TTC549 (cell line): ENCODE measurements around the gene OMA1.
"Not testable (repeated sequence)": the region's sequence is repeated elsewhere in the genome, so short reads cannot be mapped to it uniquely, and the experiment has no call there.

Experiments
- FAIRE-seq: peaks from 2 replicates; lab custom pipeline; 2012; peaks lifted over from hg19 to GRCh38; lab: Jason Lieb, UNC

OMA1 gene

GRCh38 chr1:58524353-58524945 is 22.1 kb downstream of the OMA1 start:
- FAIRE-seq: no peak

GRCh38 chr1:58515794-58516401 is 30.6 kb downstream of the OMA1 start:
- peak; percentile 87 for FAIRE-seq

GRCh38 chr1:58513956-58514355 is 32.6 kb downstream of the OMA1 start:
- FAIRE-seq: no peak

- FAIRE-seq: no peak
These were observed 37.9 kb downstream of the OMA1 start for GRCh38 chr1:58508629-58509028.

- no peak for FAIRE-seq
These were observed 41.2 kb downstream of the OMA1 start for GRCh38 chr1:58505286-58505685.

- no peak for FAIRE-seq
These were observed 44.0 kb downstream of the OMA1 start for GRCh38 chr1:58502519-58502918.

- FAIRE-seq: no peak
These were observed 46.5 kb downstream of the OMA1 start for GRCh38 chr1:58500043-58500442.

GRCh38 chr1:58497499-58497898 is 49.0 kb downstream of the OMA1 start:
- no peak for FAIRE-seq

GRCh38 chr1:58496042-58496441 is 50.5 kb downstream of the OMA1 start:
- no peak for FAIRE-seq

- not testable (repeated sequence) for FAIRE-seq
These were observed 57.6 kb downstream of the OMA1 start for GRCh38 chr1:58488914-58489313.

GRCh38 chr1:58487002-58487401 is 59.5 kb downstream of the OMA1 start:
- no peak for FAIRE-seq

- no peak for FAIRE-seq
These were observed 64.6 kb downstream of the OMA1 start for GRCh38 chr1:58481962-58482361.

GRCh38 chr1:58480191-58480590 is 66.3 kb downstream of the OMA1 start:
- no peak for FAIRE-seq

- no peak for FAIRE-seq
These were observed 69.1 kb downstream of the OMA1 start for GRCh38 chr1:58477390-58477789.

GRCh38 chr1:58476179-58476578 is 70.3 kb downstream of the OMA1 start:
- no peak for FAIRE-seq

- no peak for FAIRE-seq
These were observed 77.0 kb downstream of the OMA1 start for GRCh38 chr1:58469476-58469875.

- FAIRE-seq: no peak
These were observed 77.5 kb downstream of the OMA1 start for GRCh38 chr1:58469016-58469415.

- no peak for FAIRE-seq
These were observed 77.9 kb downstream of the OMA1 start for GRCh38 chr1:58468612-58469011.

GRCh38 chr1:58466630-58467241 is 79.8 kb downstream of the OMA1 start:
- no peak for FAIRE-seq

GRCh38 chr1:58465825-58466629 is 80.5 kb downstream of the OMA1 start:
- no peak for FAIRE-seq

GRCh38 chr1:58465176-58465575 is 81.3 kb downstream of the OMA1 start:
- no peak for FAIRE-seq

- FAIRE-seq: no peak
These were observed 86.1 kb downstream of the OMA1 start for GRCh38 chr1:58460469-58460868.

GRCh38 chr1:58459911-58460310 is 86.6 kb downstream of the OMA1 start:
- no peak for FAIRE-seq
